Adrenal gland (tissue), 5 donors: Measurements from ENCODE around the gene RYK.

Experiments used
- CTCF ChIP-seq, 6 experiments: fragments of 450-650 bp in 4 of 6; fragments of 200-600 bp in 2 of 6; sonication (generic) in 1 of 6; IDR thresholded peaks; 1 replicate in 5 of 6; 2 replicates in 1 of 6; pipeline versions ENCODE4 v1.5.1 to v1.8.0; 2016 to 2021; ENCODE audit warnings: antibody characterized with exemption in 6 of 6, mild to moderate bottlenecking in 2 of 6, moderate library complexity in 1 of 6
- POLR2A ChIP-seq, 2 donors: fragments of 450-650 bp; IDR thresholded peaks; one replicate each; pipeline ENCODE4 v1.6.1; 2017; ENCODE audit warnings: antibody characterized with exemption in 2 of 2, mild to moderate bottlenecking in 2 of 2, moderate library complexity in 1 of 2
- donor health status: DM: no; HTN: no; CAD: no.

- no peak for TF ChIP-seq CTCF (IDR thresholded peaks at IDR 0.05)
- TF ChIP-seq POLR2A (IDR thresholded peaks at IDR 0.05) = no peak
Measured at GRCh38 chr3:134111616-134112015, 139.0 kb downstream of the RYK start.
